Measurements from ENCODE around the gene MAP1LC3B.

Gene MAP1LC3B

GRCh38 chr16:87409781-87410180 lies 17.6 kb downstream of the MAP1LC3B start:
- no peak for DNase-seq (ENCODE audit: low read depth)

DNA sequence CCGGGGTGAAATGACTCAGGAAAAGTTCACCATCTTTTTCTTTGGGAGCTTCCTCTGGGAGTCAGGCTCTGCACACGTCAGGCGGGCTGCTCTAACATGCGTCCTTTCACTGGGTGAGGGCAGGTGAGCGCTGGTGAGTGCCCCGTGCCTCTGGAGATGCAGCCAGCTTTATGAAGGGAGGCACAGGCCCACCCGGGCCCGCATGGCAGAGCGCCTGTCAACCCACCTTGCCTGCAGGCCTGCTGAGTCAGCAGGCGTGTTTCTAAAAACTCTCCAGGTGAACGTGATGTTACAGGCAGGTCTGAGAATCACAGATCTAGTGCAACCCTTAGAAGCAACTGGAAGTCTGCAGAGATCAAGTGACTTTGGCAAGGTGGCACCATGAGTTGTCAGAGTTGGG lies 18.4 kb downstream of the MAP1LC3B start:
- no peak for DNase-seq (ENCODE audit: low read depth)

DNA sequence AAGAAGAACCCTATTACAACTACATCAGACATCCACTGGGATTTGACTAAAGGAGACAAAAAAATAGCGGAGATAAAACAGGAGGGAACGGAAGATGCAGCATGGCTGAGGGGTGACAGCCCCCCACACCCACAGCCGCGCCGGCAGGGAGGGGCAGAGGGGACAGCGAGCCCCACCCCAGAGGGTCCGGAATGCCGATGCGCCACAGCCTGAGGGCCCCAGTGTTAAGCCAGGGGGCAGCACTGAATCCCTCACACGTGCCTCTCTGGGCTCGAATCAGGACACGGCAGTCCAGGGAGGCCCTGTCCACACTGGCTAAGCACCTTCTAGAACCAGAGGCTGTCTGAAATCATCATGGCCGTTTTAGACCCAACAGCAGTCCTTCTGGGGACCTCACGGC lies 18.8 kb downstream of the MAP1LC3B start:
- DNase-seq (ENCODE audit: low read depth), result no peak

DNA sequence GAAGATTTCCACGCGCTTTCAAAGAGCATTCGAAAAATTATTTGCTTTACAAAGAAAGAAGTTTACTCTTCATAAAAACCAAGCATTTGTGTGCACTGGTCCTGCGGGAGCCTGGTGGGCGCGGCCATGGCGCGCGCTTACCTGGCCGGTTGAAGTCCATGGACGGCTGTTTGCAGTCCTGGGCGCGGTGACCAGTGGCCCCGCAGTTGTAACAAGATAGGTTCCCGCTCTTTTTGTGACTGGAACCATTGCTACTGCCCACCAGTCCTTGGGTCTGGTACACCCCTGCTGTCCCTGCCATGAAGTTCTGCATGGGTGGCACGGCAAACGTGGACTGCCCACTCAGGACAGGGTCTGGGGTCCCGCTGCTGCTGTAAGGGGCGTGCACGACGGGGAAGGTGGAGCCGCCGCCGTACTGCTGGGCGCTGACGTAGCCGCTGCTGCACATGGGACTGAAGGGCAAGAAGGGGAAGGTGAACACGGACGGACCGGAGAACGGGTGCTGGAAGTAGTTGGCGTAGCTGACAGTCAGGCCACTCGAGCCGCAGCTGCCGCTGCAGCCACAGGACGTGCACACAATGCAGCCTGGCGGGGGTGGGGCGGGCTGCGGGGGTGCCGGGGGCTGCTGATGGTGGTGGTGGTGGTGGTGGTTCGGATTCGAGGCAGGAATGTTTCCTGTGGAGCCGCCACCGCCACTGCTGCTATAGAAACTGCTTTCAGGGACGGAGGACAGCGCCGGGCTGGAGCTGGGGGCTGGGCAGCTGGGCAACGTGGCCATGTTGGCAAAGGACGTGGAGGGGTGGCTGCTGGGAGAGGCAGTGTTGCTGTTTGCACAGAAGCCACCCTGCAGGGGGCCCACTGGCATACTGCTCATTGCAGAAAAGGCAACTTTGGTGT lies 19.5 kb downstream of the MAP1LC3B start:
- DNase-seq (ENCODE audit: low read depth), result no peak

DNA sequence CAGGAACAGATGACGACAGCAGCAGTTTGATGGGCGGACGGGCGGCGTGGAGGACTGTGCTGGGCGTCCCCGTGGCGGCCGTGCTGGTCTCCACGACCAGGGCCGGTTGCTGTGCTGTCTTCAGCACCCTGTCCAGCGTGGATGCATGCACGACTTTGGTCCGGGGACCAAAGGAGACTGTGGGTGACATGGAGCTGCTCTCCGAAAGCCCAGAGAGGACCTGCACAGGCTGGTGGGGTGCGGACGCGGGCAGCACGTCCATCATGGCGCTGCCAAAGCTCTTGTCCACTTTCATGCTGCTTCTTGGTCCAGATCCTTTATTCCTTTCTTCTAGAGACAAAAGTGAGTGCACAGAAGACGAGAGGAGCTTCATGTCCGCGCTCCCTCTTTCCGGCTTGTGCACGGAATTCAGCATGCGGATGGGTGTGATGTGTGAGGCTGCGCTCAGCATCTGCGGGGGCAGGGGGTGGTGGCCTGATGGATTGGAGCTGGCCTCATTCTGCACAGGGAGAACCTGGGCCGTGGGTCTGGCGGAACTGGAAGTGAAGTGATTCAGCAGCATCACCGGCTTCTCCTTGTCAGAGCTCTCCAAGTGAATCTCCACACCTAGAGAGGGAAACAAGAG lies 20.3 kb downstream of the MAP1LC3B start:
- DNase-seq (ENCODE audit: low read depth), result no peak

DNA sequence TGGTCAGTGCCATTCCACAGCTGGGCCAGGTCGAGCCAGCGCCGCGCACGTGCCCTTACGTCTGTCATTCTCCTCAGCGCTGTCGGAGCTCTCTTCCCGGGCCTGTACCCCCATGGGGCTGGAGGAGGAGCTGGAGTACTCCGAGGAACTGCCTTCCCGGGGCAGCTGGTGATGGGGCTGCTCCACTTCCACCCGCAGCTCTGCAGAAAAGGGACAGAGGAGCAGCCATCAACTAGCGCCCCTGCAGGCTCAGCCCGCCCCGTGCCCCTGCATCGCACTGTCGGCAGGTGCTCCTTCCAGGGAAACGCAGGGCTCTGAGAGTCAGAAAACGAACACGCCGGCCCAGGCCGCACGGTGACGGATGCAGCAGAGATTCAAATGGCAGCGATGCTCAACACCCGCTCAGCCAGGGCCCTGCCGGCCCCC lies 20.9 kb downstream of the MAP1LC3B start:
- no peak for DNase-seq (ENCODE audit: low read depth)

DNA sequence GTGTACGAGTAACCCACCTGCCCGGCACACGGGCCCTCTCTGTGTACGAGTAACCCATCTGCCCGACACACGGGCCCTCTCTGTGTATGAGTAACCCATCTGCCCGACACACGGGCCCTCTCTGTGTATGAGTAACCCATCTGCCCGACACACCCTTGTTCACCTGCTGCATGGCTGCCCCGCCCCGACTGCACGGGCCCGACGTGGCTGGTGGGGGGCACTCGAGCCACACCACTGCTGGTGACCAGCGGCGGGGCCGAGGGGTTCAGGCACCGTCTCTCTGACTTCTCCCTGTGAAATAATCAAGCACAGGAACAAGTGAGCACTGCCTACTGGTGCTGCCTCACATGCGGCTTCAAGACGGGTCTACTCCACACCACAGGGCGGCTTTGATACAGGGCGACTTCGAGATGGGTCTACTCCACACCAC lies 22.1 kb downstream of the MAP1LC3B start:
- no peak for DNase-seq (ENCODE audit: low read depth)

GRCh38 chr16:87415441-87415840 lies 23.3 kb downstream of the MAP1LC3B start:
- DNase-seq (ENCODE audit: low read depth), result no peak

- DNase-seq (ENCODE audit: low read depth), result no peak
Observed at GRCh38 chr16:87416826-87417527, 24.8 kb downstream of the MAP1LC3B start.

GRCh38 chr16:87417528-87417910 lies 25.4 kb downstream of the MAP1LC3B start:
- DNase-seq (ENCODE audit: low read depth), result no peak

GRCh38 chr16:87418216-87418615 lies 26.1 kb downstream of the MAP1LC3B start:
- no peak for DNase-seq (ENCODE audit: low read depth)

DNA sequence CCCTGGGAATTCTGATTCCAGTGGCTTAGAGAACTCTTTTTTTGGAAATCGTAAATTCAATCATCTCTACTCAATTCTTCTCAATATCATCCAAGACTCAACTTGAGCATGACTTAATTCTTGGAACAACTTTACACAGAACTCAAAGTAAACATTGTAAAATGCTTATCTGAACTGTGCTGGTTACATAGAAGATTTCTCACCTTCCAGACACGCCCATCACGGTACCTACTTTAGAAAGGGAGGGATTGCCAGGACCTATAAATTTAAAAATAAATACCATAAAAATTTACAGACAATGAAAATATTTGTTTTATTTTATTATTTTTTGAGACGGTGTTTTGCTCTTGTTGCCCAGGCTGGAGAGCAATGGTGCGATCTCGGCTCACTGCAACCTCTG lies 26.5 kb downstream of the MAP1LC3B start:
- DNase-seq (ENCODE audit: low read depth), result no peak

- no peak for DNase-seq (ENCODE audit: low read depth)
Observed at GRCh38 chr16:87420026-87421002, 28.2 kb downstream of the MAP1LC3B start.

GRCh38 chr16:87421003-87421912 lies 29.1 kb downstream of the MAP1LC3B start:
- no peak for DNase-seq (ENCODE audit: low read depth)

DNA sequence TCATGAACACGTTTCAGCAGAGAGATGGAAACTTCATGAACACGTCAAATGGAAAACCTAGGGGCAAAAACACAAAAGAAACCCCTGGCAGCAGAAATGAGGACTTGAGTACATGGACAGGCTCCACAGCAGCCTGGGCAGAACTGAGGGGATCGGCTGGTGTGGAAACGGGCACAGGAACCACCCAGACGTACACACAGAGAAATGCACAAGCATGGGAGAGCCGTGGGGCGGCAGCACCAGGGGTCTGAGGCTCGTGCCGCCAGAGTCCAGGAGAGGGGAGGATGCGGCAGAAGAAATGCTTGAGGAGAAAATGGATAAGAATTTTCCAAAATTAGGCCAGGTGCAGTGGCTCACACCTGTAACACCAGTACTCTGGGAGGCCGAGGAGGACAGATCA lies 30.0 kb downstream of the MAP1LC3B start:
- no peak for DNase-seq (ENCODE audit: low read depth)

DNA sequence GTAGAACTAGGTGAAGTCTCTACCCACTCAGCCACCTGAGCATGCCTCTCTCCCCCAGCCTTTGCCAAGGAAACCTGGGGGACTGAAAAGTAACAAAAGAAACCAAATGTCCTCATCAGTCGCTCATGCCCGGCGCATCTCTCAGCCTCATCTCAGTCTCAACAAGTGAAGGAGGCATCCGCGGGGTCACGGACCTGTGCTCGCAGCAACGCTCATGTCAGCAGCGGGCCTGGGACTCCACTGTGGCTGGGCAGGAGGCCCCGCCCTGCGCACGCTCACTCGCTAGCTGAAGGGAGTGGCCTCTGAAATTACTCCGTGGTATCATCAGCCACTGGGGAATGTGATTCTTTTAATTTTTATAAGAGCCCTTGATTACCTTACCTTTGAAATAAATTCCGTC lies 31.3 kb downstream of the MAP1LC3B start:
- no peak for DNase-seq (ENCODE audit: low read depth)

- no peak for DNase-seq (ENCODE audit: low read depth)
Observed at GRCh38 chr16:87424266-87424665, 32.1 kb downstream of the MAP1LC3B start.

- DNase-seq (ENCODE audit: low read depth), result no peak
Observed at GRCh38 chr16:87425941-87426340, 33.8 kb downstream of the MAP1LC3B start.

GRCh38 chr16:87426423-87427215 lies 34.5 kb downstream of the MAP1LC3B start:
- DNase-seq (ENCODE audit: low read depth), result no peak

DNA sequence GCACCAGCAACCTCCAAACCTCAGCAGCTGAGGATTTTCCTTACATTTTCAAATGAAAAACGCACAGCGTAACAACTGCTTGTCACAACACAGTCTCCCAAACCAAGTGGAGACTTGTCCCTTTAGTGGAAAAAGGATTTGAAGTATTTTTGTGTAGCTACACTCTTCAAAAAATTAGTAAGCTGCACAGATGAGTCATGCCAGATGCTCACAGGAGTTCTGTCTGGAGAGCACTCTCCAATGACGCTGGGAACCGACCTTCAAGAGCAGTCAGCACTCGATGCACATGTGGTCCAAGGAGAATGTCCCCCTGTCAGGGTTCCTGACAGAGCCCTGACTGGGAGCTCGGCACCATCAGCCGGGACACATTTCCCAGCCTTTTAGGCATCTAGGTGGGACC lies 39.8 kb downstream of the MAP1LC3B start:
- DNase-seq (ENCODE audit: low read depth), result no peak

Data from CMK (cell line).